Smooth muscle cell of the brain vasculature (primary cell): ENCODE data around the gene DMRT2.

Experiments used
- DNase-seq: peaks from one replicate; pipeline ENCODE4 v3.0.0-alpha.2; 2012; ENCODE audit warnings: low read depth, low spot score

Gene DMRT2

GRCh38 chr9:1050125-1050895 is at the start of gene DMRT2:
DMRT2 (plus strand) TSS chr9:1050357; CDS start chr9:1051614, 1,257 bp downstream.
- no peak for DNase-seq

GRCh38 chr9:1001838-1002237 is 48.3 kb upstream of the DMRT2 start:
- DNase-seq: no peak

GRCh38 chr9:1002678-1003077 is 47.5 kb upstream of the DMRT2 start:
- DNase-seq: no peak

GRCh38 chr9:1005043-1005667 is 45.0 kb upstream of the DMRT2 start:
- DNase-seq: no peak

- DNase-seq: no peak
These were observed 42.8 kb upstream of the DMRT2 start for GRCh38 chr9:1007312-1007711.

GRCh38 chr9:1008216-1008615 is 41.9 kb upstream of the DMRT2 start:
- no peak for DNase-seq

- peak; percentile 50 for DNase-seq
These were observed 41.0 kb upstream of the DMRT2 start for GRCh38 chr9:1009101-1009707.

- no peak for DNase-seq
These were observed 37.1 kb upstream of the DMRT2 start for GRCh38 chr9:1013021-1013420.

GRCh38 chr9:1014225-1014624 is 35.9 kb upstream of the DMRT2 start:
- no peak for DNase-seq

- no peak for DNase-seq
These were observed 35.5 kb upstream of the DMRT2 start for GRCh38 chr9:1014640-1015039.

- DNase-seq: no peak
These were observed 32.0 kb upstream of the DMRT2 start for GRCh38 chr9:1018121-1018520.

- no peak for DNase-seq
These were observed 26.0 kb upstream of the DMRT2 start for GRCh38 chr9:1024112-1024511.

- no peak for DNase-seq
These were observed 25.0 kb upstream of the DMRT2 start for GRCh38 chr9:1025131-1025530.

- no peak for DNase-seq
These were observed 23.9 kb upstream of the DMRT2 start for GRCh38 chr9:1026219-1026618.

- no peak for DNase-seq
These were observed 21.5 kb upstream of the DMRT2 start for GRCh38 chr9:1028501-1029190.

GRCh38 chr9:1031951-1032601 is 18.1 kb upstream of the DMRT2 start:
- DNase-seq: no peak

- no peak for DNase-seq
These were observed 15.9 kb upstream of the DMRT2 start for GRCh38 chr9:1034271-1034670.

GRCh38 chr9:1039589-1039988 is 10.6 kb upstream of the DMRT2 start:
- DNase-seq: no peak

- no peak for DNase-seq
These were observed 7.7 kb upstream of the DMRT2 start for GRCh38 chr9:1042466-1042865.

- no peak for DNase-seq
These were observed 5.5 kb upstream of the DMRT2 start for GRCh38 chr9:1044643-1045042.

- DNase-seq: no peak
These were observed 3.3 kb upstream of the DMRT2 start for GRCh38 chr9:1046639-1047572.
